COLO829 (cell line): ENCODE results near the gene TRPM3.

Experiments used
- DNase-seq: peaks from one replicate; pipeline ENCODE4 v3.0.0; 2012; ENCODE audit warnings: low spot score

TRPM3 gene

DNA sequence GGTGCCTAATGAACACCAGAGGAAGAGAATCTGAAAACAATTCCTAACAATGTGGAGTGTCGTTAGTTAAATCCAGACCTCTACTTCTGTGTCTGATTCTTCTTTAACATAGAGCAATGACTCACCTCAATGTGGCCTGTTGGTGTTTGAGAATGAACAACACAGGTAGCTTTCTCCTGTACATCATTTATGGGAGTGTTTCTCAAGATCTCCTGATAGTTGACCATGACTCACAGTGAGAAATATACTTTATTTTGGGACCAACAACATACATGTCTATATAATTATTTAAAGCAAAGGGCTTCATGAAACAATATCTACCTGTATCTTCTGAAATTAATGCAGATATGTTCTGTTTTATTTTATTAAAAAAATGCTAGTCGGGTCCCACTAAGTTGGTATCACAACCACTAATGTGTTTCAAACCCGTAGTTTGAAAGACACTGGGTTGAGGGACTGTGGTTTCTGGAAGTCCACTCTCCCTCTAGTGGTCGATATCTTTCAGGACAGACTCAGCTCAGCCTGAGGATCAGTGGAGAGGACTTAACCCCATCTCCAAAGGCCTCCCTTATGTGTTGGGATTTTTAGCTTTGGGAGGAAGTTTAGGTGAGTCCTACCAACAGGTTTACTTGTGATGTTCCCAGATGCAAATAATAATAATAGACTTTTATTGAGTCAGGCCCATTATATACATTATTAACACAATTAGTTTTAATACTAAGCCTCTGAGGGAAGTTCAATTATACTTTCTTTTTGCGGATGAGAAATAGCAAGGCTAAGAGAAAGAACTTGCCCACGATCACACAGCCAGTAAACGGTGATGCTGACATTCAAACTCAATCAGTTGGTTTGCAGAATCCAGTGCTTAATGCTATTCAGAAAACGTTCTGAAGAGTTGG, 636.9 kb downstream of the TRPM3 start:
- peak; percentile 90 for DNase-seq

GRCh38 chr9:70481471-70481870, 640.0 kb downstream of the TRPM3 start:
- DNase-seq, result no peak

DNA sequence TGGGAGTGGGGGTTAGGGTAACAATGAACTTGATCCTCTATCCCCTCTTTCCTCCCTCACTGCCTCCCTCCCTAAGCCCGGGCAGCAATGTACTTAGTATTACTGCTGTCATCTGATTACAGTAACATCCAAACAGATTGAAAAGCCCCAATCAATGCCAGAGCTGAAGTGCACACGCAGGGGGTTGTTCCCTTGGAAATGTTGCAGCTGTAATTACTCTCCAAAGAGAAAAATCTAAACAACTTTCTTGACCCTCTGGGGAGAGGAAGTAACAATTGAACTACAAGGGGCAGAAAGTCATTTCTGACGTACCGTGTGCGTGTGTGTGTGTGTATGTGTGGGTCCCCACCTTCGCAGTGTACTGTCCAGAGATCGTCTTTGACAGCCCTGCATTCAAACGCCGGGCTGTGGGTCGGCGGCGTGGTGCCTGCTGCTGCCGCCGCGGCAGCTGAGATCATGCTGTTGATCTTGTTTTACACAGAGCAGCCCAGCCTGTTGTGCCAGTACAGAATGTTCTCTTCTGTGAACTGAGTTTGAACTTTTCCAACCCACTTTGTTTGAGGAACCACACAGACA, 640.9 kb downstream of the TRPM3 start:
- DNase-seq, result no peak

DNA sequence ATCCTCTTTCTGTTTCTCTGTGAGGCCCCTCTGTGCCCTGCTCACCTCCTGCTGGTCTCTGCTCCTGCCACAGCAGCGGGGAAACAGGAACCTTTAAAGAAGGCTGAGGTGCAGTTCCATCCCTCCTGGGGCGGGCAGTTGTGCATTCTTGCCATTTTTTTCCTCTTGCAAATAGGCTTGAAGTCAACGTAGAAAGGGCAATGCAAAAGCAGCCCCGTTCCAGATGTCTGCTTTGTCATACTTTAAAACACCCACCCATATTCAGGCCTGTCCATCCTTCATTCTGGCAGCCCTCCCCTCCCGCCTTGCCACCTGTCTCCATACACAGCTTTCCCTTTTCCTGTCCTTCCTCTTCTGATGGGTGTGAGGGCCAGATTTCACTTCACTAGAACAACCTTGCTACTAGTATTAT, 641.5 kb downstream of the TRPM3 start:
- DNase-seq, result no peak
